ENCODE data around the gene SC5D. TPM values are rescaled to one million over a fixed set of nuclear protein-coding genes. Genes with fewer than 3 reads are reported as not detected.

Gene SC5D, protein sequence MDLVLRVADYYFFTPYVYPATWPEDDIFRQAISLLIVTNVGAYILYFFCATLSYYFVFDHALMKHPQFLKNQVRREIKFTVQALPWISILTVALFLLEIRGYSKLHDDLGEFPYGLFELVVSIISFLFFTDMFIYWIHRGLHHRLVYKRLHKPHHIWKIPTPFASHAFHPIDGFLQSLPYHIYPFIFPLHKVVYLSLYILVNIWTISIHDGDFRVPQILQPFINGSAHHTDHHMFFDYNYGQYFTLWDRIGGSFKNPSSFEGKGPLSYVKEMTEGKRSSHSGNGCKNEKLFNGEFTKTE
- 10 to 100 TPM; 17.8 to 24.9 (median 22.8) TPM for total RNA-seq (2021; fragmentation: NEBNext Ultra II Directional; extraction: Animal tissue kit (Norgen Biotek cat#: 25700))
- long read RNA-seq, transcript SC5D-201 (5 exons, 2,456 nt) = major isoform, 29 of 33 reads
- long read RNA-seq, partial matches to known transcripts = 3 of 33 reads
- long read RNA-seq, other reads (novel, unspliced or antisense) = 0 of 33 reads

DNA sequence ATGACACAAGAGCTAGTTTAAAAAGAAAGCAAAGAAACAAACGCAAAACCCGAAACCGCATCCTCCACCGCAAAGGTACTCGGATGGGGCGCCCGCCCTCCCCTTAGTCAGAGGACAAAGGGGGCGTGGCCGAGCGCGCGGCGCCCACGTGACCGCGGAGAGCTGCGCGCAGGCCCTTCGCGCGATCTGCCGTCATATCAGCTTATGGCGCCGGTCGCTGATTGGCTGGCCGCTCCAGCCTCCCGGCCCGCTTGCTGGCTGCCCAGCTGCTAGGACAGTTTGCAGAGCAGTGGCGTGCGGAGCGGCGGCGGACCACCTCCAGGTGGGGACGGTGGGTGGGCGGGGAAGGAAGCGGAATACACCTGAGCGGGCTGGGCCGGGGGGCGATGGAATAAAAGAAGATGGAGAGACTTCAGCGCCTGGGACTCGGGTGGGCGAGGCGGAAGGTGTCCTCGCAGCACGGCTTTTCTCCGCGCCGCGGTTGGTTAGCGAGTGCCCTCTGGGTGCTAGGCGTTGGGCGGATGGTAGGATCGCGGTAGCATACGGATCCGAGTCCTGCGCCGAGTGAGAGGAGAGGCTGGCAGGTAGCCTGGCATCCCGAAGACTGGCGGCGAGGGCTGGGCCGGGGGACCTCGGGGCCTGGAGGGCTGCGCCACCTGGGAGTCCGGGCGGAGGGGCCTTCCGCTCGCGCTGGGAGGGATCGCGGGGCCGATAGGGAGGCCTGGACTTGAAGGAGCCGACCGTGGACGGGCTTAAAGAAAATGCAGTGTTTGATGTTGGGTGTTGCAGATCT, at the start of gene SC5D:
Gene SC5D (plus strand): TSS at position 277 of the 793 bp plus-strand sequence. CDS start 10,605 bp downstream, outside the sequence.
- Mint-ChIP-seq H3K4me1 (ENCODE audit: low read depth) (peaks cover 15% of the 10 kb centered on the region), H3K9me3 (peaks cover 5% of the 10 kb centered on the region; the same call in 1 of the 2 replicates)
- TF ChIP-seq, protein P1, sequence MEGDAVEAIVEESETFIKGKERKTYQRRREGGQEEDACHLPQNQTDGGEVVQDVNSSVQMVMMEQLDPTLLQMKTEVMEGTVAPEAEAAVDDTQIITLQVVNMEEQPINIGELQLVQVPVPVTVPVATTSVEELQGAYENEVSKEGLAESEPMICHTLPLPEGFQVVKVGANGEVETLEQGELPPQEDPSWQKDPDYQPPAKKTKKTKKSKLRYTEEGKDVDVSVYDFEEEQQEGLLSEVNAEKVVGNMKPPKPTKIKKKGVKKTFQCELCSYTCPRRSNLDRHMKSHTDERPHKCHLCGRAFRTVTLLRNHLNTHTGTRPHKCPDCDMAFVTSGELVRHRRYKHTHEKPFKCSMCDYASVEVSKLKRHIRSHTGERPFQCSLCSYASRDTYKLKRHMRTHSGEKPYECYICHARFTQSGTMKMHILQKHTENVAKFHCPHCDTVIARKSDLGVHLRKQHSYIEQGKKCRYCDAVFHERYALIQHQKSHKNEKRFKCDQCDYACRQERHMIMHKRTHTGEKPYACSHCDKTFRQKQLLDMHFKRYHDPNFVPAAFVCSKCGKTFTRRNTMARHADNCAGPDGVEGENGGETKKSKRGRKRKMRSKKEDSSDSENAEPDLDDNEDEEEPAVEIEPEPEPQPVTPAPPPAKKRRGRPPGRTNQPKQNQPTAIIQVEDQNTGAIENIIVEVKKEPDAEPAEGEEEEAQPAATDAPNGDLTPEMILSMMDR (IDR thresholded peaks at IDR 0.05) = no peak

DNA sequence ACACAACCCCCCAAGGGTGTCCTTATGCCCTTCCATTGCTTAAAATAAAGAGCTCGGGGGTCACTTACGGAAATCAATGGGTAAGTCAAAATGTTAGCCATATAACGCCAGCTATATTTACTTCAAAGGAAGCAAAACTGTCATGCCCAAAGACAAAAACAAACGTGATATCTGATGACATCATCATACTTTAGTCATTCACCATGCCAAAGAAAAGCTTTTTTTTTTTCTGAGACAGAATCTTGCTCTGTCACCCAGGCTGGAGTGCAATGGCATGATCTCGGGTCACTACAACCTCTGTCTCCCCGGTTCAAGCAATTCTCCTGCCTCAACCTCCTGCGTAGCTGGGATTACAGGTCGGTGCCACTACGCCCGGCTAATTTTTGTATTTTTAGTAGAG, 47.7 kb upstream of the SC5D start:
- DNase-seq = no peak
- Mint-ChIP-seq H3K9me3 (no peaks in the 10 kb centered on the region), H3K4me3 (no peak overlapping the region), H3K27ac (no peak overlapping the region), H3K4me1 (ENCODE audit: low read depth) (peaks cover 47% of the 10 kb centered on the region), H3K27me3 (ENCODE audit: insufficient read depth) (peaks cover 1% of the 10 kb centered on the region; the same call in 1 of the 2 replicates), H3K36me3 (ENCODE audit: low read depth) (no peaks in the 10 kb centered on the region)
- TF ChIP-seq, protein P1 (IDR thresholded peaks at IDR 0.05) = no peak

More for the DNA sequence above, at the start of gene SC5D:
- Mint-ChIP-seq H3K4me3 (peak within 1 kb of the TSS; percentile 92), H3K27me3 (ENCODE audit: insufficient read depth) (peaks cover 28% of the 10 kb centered on the region), H3K36me3 (ENCODE audit: low read depth) (peaks cover 5% of the 10 kb centered on the region; the same call in 1 of the 2 replicates), H3K27ac (peak within 1 kb of the TSS; percentile 73)
- peak; percentile 88 for DNase-seq

DNA sequence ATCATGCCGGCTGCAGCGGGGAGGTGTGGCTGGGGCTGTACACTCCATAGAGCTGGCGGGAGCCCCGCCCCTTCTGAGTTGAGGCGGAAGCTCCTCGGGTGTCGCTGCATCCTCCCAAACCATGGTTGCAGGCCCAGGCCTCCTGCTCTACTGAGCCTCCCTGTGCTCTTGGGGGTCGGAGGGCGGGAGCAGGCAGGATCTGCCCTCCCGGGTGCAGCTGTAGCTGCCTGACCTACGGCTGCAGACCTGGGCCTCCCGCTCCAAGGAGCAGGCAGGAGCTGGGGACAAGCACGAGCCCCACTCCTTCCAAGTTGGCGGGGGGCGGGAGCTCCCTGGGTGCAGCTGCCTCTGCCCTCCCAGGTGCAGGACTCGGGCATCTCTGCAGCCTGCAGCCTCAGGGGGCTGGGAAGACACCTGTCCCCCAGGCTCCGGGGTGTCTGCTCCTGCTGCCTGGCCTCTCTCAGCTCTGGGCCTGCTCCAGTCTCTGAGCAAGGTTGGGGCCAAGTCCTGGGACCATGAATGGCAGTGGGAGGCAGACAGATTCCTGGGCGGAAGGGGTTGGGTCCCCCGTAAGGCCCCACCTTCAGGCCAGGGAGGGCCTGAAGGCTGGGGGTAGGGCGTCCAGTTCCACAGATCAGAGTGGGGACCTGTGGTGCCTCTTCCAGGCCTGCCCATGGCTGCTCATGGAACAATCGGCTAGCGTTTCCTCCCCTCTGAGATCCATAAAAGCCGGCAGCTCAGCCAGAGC, 46.4 kb upstream of the SC5D start:
- DNase-seq = no peak
- no peaks in the 10 kb centered on the region for H3K9me3 Mint-ChIP-seq
- H3K27me3 Mint-ChIP-seq (ENCODE audit: insufficient read depth) = peaks cover 1% of the 10 kb centered on the region; the same call in 1 of the 2 replicates
- H3K36me3 Mint-ChIP-seq (ENCODE audit: low read depth) = no peaks in the 10 kb centered on the region
- H3K4me1 Mint-ChIP-seq (ENCODE audit: low read depth) = peaks cover 47% of the 10 kb centered on the region
- no peak overlapping the region for H3K27ac Mint-ChIP-seq
- no peak overlapping the region for H3K4me3 Mint-ChIP-seq
- TF ChIP-seq, protein P1 (IDR thresholded peaks at IDR 0.05) = no peak

DNA sequence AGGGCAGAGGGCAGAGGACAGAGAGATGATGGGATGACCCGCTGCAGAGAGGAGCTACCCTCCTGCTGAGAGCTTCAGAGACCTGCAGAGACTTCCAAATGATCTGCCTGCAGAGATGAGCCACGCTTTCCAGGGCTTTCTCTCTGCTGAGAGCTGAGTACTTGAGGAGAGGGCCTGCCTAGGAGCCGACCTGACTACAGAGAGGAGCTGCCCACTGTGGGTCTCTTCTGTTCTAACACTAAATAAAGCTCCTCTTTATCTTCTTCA, 45.9 kb upstream of the SC5D start:
- Mint-ChIP-seq H3K9me3 (no peaks in the 10 kb centered on the region), H3K4me1 (ENCODE audit: low read depth) (peaks cover 48% of the 10 kb centered on the region), H3K36me3 (ENCODE audit: low read depth) (no peaks in the 10 kb centered on the region), H3K27ac (no peak overlapping the region), H3K4me3 (no peak overlapping the region), H3K27me3 (ENCODE audit: insufficient read depth) (peaks cover 1% of the 10 kb centered on the region; the same call in 1 of the 2 replicates)
- TF ChIP-seq, protein P1 (IDR thresholded peaks at IDR 0.05) = no peak
- DNase-seq = no peak

DNA sequence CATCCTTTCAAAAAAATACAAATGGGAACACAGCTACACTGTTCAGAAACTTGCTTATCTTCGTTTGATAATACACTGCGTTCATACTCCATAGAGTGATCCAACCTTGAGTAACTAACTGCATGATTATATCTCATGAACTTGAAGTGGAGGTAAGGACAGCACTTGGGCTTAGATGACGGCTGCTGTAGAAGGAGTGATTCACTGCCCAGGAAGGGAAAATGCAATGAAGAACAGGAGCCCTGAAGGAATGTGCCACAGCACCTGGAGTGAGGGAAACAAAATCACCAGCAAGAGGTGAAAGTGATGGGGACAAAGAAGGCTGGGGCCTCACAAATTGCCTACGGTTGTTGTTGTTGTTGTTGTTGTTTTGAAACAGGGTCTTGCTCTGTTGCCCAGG, 44.1 kb upstream of the SC5D start:
- Mint-ChIP-seq H3K36me3 (ENCODE audit: low read depth) (no peaks in the 10 kb centered on the region), H3K4me3 (peak overlapping the region; percentile 78; the same call in 1 of the 2 replicates), H3K27ac (peak overlapping the region; percentile 29; the same call in 1 of the 2 replicates), H3K4me1 (ENCODE audit: low read depth) (peaks cover 39% of the 10 kb centered on the region), H3K27me3 (ENCODE audit: insufficient read depth) (peaks cover 1% of the 10 kb centered on the region), H3K9me3 (no peaks in the 10 kb centered on the region)
- DNase-seq = no peak
- TF ChIP-seq, protein P1 (IDR thresholded peaks at IDR 0.05) = no peak

All from HFFc6 (cell line).